Measurements from ENCODE around the gene NXN. TPM values are rescaled to one million over a fixed set of nuclear protein-coding genes. Genes with fewer than 3 reads are reported as not detected.

The NXN gene
- total and polyA plus RNA-seq, 3 donors from 2014 or later: 22.9 to 26.0 (median 23.0) TPM

DNA sequence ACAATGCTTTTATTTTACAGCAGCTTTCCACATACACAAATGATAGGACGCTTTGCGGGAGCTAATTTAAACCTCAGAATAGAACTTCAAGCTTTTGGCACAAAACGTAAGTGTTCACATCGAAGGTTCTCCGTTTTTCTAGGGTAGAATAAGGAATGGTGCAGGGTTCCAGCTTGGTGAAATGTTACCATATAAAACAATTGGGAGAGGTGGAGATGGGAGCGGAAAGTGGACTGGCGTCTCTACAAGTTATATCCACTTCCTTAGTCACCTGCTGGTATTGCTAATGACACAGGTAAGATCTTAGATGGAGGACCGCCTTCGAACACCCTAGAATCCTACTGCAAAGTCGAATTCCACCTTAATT is 1.7 kb upstream of the NXN start:
- Histone ChIP-seq H3K9me3 (no peaks in the 10 kb centered on the region), H3K4me1 (peaks cover 13% of the 10 kb centered on the region), H3K27ac (no peak overlapping the region), H3K27me3 (no peaks in the 10 kb centered on the region), H3K36me3 (ENCODE audit: low read depth, missing control alignments) (no peaks in the 10 kb centered on the region), H3K4me3 (peak overlapping the region in 1 of 2 donors; percentile 71)
- no peak for TF ChIP-seq POLR2A (IDR thresholded peaks at IDR 0.05)
- TF ChIP-seq, protein P1, sequence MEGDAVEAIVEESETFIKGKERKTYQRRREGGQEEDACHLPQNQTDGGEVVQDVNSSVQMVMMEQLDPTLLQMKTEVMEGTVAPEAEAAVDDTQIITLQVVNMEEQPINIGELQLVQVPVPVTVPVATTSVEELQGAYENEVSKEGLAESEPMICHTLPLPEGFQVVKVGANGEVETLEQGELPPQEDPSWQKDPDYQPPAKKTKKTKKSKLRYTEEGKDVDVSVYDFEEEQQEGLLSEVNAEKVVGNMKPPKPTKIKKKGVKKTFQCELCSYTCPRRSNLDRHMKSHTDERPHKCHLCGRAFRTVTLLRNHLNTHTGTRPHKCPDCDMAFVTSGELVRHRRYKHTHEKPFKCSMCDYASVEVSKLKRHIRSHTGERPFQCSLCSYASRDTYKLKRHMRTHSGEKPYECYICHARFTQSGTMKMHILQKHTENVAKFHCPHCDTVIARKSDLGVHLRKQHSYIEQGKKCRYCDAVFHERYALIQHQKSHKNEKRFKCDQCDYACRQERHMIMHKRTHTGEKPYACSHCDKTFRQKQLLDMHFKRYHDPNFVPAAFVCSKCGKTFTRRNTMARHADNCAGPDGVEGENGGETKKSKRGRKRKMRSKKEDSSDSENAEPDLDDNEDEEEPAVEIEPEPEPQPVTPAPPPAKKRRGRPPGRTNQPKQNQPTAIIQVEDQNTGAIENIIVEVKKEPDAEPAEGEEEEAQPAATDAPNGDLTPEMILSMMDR (IDR thresholded peaks at IDR 0.05): no peak
- 39 to 40% methylated on average over 10 of the region's 10 CpGs for WGBS, 2 donors
- no peak for DNase-seq
- intact Hi-C loops (cut with DNase I; ENCODE audit: low total_unique reads): loop anchor here (5.0 to 10.0 kb wide), 2 partner anchors 106 to 184 kb away; no protein-coding TSS in a partner anchor

DNA sequence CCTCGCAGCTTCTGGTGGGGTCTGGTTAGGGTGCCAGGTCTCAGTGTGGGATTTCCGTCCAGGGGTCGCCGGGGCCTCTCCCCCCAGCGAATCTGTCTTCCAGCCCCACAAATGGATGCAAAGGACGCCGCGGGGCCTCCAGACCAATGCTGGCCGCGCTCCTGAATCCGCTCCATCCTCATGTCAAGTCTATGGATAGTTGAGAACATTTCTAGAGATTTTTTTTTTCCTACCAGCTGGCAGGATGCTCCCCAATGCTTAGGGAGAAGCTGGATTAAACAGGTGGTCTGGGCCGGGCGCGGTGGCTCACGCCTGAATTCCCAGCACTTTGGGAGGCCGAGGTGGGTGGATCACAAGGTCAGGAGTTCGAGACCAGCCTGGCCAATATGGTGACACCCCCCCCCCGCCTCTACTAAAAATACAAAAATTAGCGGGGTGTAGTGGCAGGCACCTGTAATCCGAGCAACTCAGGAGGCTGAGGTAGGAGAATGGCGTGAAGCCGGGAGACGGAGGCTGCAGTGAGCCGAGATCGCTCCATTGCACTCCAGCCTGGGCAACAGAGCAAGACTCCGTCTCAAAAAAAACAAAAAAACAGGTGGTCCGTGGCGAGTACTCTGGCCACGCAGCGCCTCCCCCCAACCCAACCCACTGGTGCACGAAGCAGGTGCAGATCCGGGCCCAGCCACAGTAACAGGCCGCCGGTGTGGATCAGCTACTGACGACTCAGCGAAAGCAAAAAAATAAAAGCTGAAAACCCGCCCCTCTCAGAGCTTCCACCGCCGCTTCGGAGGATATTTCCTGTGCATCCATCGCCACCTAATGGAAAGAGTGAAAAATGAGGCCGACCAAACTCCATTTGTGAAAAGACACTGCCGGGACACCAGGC is 1.1 kb upstream of the NXN start:
- no peaks in the 10 kb centered on the region for H3K27me3 ChIP-seq
- no peaks in the 10 kb centered on the region for H3K9me3 ChIP-seq
- intact Hi-C loops (cut with DNase I; ENCODE audit: low total_unique reads): loop anchor here (5.0 to 10.0 kb wide), 2 partner anchors 106 to 183 kb away; no protein-coding TSS in a partner anchor
- 11 to 18% methylated on average over 34 to 43 of the region's 43 CpGs for WGBS, 2 donors
- peak overlapping the region; percentile 77 for H3K27ac ChIP-seq
- peaks cover 13% of the 10 kb centered on the region for H3K4me1 ChIP-seq
- no peaks in the 10 kb centered on the region for H3K36me3 ChIP-seq (ENCODE audit: low read depth, missing control alignments)
- peak overlapping the region; percentile 61 to 71 for H3K4me3 ChIP-seq
- TF ChIP-seq POLR2A (IDR thresholded peaks at IDR 0.05): no peak
- TF ChIP-seq, protein P1 (IDR thresholded peaks at IDR 0.05): peak; percentile 47 to 84 (median 55)
- DNase-seq: peak; percentile 81

DNA sequence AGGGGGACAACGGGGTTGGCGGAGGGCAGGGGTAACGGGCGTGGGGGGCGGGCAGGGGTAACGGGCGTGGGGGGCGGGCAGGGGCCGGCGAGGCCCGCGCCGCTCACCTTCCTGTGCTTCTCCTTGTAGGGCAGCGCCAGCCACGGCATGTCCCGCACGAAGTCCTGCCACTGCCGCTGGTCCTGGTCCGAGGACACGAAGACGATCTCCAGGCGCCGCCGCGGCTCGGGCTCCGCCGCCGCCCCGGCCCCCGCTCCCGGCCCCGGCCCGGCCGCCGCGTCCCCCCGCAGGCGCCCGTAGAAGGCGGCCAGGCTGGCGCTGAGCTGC is 401 bp downstream of the NXN start:
- peak overlapping the region; percentile 61 to 72 for H3K4me3 ChIP-seq
- intact Hi-C loops (cut with DNase I; ENCODE audit: low total_unique reads): no loop called here
- no peaks in the 10 kb centered on the region for H3K27me3 ChIP-seq
- 0% methylated on average over 7 to 27 of the region's 42 CpGs for WGBS, 2 donors
- no peaks in the 10 kb centered on the region for H3K9me3 ChIP-seq
- no peak for DNase-seq
- no peaks in the 10 kb centered on the region for H3K36me3 ChIP-seq (ENCODE audit: low read depth, missing control alignments)
- peak overlapping the region in 1 of 2 donors; percentile 41 for H3K27ac ChIP-seq
- TF ChIP-seq POLR2A (IDR thresholded peaks at IDR 0.05): no peak
- TF ChIP-seq, protein P1 (IDR thresholded peaks at IDR 0.05): no peak
- peaks cover 13% of the 10 kb centered on the region for H3K4me1 ChIP-seq

DNA sequence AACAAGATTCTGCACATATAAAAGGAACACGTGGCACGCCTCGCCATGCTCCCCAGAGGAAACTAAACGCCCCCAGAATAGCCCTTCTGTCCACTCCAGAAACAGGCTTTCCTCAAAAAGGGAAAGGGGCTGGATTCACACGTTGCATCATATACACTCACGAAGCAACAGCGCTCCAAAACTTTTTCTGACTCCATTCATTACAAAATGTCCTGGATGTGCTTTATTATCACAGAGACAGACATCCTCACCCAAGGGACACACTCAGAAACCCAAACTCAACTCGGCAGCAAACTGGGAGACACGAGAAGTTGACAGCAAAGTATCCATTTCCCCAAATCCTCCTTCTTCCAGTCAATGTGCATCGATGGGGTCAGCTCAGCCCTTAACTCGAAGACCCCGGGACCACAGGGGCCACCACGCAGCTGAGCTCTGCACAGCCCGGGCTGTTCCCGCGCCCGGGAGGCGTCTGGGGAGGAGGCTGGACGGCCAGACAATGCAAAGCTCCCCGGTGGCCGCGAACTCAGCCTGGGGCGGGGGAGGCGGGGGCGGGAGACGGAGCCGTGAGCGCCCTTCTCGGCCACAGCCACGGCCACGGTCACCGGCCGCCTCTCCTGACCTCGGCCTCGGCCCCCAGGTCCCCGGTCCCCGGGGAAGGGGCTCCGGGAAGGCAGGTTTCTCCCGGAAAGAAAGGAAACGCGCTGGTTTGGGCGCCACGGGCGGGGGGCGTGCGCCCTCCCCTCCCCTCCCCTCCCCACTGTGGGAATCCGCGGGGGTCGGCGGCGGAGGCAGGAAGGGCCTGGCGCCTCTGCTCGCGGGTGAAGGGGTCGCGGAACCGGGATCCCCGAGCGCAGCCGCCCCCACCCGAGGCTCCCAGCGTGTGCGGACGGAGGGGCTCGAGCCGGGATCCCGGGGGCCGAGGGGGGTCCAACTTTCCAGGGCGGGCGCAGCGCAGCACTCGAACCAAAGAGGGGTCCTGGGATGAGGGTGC is 1.2 kb downstream of the NXN start:
- no peak for DNase-seq
- TF ChIP-seq, protein P1 (IDR thresholded peaks at IDR 0.05): no peak
- no peak for TF ChIP-seq POLR2A (IDR thresholded peaks at IDR 0.05)
- H3K9me3 ChIP-seq: no peaks in the 10 kb centered on the region
- H3K27ac ChIP-seq: peak overlapping the region; percentile 59 to 67
- peak overlapping the region; percentile 61 to 72 for H3K4me3 ChIP-seq
- intact Hi-C loops (cut with DNase I; ENCODE audit: low total_unique reads): no loop called here
- H3K27me3 ChIP-seq: no peaks in the 10 kb centered on the region
- H3K4me1 ChIP-seq: peaks cover 13% of the 10 kb centered on the region
- no peaks in the 10 kb centered on the region for H3K36me3 ChIP-seq (ENCODE audit: low read depth, missing control alignments)
- WGBS, 2 donors: 2 to 5% methylated on average over 14 to 39 of the region's 72 CpGs
